GM19452 (cell line): ENCODE data around the gene ABCG4.
"Not testable (repeated sequence)": the region's sequence is repeated elsewhere in the genome, so short reads cannot be mapped to it uniquely, and the experiment has no call there.

Experiments used
- ATAC-seq: cut with Tn5 transposase; IDR thresholded peaks from one replicate; pipeline ENCODE4 v1.9.1; 2021; ENCODE audit not compliant: unreplicated experiment

Gene ABCG4

DNA sequence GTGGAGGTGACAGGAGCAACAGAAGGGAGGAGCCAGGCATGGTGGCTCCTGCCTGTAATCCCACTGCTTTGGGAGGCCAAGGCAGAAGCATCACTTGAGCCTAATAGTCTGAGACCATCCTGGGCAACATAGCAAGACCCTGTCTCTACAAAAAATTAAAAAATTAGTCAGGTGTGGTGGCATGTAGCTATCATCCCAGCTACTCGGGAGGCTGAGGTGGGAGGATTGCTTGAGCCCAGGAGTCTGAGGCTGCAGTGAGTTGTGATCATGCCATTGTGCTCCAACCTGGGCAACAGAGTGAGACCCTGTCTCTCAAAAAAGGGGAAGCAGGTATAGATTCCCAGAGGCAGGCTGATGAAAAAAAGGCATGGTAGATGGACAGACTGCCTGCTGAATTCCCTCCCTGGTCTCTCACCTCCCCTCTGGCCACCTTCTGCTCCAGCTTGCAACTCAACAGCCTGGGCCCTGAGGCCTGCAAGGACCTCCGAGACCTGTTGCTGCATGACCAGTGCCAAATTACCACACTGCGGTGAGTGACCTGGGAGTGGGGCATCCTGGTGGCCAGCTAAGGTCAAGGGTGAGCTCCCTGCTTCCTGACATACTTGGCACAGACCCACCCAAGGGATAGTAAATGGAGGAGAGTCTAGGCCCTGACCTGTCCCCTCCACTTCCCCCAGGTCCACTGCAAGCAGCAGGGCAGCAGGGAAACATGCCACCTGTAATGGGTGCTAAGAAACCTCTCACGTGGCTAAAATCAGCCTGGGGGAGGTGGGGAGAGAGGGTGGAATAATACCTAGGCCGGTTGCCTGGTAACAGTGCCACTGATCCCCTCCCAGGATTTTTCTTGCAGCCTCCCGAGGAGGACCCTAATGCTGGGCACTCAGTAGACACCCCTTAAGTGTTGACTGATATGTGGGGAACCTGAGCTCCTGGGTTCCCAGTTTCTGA is 32.2 kb downstream of the ABCG4 start:
- ATAC-seq: no peak

DNA sequence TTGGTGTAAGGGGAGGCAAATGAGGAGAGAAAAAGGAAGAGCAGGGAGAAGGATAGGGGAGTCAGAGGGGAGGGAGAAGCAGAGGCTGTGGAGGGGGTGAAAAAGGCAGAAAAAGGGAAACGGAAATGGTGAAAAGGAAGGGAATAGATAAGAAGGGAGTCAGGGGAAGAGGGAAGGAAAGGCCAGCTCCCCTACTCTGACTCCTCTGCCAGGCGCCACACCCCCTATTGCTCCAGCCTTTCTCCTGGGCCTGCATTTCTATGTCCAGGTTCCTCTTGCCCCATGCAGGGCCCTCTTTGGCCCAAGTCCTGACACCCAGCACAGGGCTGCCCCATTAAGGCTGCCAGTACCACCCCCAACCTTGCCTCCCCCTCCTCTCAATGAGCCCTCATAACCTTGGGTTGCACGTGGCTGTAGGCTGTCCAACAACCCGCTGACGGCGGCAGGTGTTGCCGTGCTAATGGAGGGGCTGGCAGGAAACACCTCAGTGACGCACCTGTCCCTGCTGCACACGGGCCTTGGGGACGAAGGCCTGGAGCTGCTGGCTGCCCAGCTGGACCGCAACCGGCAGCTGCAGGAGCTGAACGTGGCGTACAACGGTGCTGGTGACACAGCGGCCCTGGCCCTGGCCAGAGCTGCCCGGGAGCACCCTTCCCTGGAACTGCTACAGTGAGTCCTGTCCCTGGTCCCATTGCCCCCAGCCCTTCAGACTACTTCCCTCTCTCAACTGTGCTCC is 33.0 kb downstream of the ABCG4 start:
- no peak for ATAC-seq

DNA sequence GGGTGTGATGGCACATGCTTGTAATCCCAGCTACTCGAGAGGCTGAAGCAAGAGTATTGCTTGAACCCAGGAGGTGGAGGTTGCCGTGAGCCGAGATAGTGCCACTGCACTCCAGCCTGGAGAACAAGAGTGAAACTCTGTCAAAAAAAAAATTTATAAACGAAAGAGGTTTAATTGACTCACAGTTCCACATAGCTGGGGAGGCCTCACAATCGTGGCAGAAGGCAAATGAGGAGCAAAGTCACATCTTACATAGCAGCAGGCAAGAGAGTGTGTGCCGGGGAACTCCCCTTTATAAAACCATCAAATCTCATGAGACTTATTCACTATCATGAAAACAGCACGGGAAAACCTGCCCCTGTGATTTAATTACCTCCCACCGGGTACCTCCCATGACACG is 35.5 kb downstream of the ABCG4 start:
- not testable (repeated sequence) for ATAC-seq

DNA sequence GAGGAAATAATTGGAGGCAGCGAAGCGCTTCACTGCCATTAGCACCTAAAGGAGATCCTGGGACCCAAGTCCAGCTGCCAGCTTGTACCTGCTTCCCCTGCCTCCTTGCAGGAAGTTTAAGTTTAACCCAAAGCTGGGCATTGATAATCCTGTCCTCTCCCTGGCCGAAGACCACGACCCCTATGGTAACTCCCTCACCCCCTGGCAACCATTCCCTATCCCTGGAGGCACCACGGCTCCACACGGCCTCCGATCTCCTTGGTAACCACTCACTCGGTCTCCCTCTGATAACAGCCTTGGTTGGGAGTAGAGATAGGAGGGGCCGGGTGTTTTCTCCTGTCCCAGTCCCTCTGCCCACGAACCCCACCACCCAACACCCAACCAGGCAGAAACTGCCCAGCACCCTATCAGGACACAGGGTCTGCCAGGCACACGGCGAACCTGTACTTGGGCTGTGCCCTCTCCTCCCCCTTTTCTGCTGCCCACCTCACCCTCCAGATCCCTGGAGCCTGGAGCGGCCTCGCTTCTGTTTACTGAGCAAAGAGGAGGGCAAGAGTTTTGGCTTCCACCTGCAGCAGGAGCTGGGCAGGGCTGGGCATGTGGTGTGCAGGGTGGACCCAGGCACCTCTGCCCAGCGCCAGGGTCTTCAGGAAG is 37.3 kb downstream of the ABCG4 start:
- ATAC-seq: no peak

DNA sequence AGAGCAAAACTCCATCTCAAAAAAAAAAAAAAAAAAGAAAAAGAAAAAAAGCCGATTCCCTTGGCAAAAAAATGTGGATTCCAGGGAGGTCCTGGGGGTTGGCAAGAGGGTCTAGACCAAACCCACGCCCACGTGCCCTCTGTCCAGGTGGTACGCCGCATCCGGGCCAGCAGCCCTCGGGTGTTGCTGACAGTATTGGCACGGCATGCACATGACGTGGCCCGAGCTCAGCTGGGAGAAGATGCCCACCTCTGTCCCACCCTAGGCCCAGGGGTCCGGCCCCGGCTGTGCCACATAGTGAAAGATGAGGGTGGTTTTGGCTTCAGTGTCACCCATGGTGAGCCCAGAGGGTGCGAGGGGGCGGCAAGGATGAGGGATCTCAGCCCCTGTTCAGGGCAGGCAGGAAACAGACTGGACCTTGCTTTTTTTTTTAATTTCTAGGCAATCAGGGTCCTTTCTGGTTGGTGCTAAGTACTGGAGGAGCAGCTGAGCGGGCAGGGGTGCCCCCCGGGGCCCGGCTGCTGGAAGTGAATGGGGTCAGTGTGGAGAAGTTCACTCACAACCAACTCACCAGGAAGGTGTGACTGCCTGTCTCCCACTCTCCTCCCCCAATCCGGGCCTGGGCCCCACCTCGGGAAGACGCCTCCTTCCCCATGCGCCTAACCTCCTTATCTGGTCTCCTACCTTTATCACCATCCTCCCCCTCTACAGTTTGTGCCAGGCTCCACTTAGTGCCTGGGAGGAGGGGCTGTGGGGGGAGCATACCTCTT is 38.5 kb downstream of the ABCG4 start:
- no peak for ATAC-seq

DNA sequence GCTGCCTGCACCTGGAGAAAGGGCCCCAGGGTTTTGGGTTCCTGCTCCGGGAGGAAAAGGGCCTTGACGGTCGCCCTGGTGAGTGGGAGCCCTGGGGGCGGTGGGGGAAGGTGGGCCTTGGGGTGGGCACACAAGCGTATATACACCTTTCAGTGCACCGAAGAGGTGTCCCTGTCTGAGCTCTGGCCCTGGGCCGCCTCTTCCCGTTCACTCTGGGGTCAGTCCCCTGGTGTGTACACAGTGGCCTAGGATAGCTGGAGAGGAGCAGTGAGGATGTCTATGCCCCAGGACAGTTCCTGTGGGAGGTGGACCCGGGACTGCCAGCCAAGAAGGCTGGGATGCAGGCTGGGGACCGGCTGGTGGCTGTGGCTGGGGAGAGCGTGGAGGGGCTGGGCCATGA is 39.2 kb downstream of the ABCG4 start:
- ATAC-seq: no peak

DNA sequence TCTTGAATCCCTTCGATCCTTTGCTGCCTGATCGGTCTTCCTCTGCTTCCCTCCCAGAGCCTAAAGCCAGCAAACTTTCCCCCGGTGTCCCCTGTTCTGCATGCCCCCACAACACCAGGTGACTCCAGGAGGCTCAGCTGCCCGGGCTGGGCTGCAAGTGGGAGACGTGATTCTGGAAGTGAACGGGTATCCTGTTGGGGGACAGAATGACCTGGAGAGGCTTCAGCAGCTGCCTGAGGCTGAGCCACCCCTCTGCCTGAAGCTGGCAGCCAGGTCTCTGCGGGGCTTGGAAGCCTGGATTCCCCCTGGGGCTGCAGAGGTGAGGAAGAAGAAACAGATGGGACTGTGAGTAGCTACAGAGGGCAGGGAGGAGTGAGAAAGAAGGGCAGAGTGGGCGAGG is 40.0 kb downstream of the ABCG4 start:
- no peak for ATAC-seq

DNA sequence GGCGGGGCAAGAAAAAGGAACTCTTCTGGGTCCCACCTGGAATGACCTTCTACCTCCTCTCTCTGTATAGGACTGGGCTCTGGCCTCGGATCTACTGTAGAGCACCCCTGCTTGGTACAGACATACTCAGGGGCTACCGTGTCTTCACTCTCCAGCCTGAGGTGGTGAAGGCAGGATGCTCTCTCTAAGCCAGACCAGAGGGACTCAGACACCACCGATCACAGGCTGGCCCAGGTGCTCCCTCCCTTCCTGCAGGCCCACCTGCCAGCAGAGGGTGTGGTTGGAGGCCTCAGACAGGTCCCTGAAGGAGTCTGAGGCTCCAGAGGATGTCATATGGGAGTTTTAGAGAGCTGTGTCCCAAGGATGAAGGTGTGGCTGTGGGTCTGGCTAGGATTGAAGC is 40.5 kb downstream of the ABCG4 start:
- ATAC-seq: no peak

DNA sequence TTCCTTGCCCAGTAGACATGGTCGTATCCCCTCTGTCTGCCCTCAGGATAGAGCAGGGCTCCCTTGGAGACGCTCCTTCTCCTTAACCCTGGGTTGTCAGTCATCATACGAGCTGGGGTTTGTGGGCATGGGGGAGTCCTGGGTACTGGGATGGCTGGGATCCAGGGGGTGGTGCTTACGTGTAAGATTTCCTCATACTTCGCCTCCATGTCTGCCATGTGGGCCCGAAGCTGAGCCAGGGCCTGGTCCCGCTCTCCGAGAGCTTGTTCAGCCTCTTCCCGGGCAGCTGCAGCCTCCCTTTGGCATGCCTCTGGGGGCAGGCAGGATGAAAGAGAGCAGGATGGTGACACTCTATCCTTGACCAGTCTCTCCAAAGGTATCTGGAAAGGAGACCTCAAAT is 41.7 kb downstream of the ABCG4 start:
- no peak for ATAC-seq

DNA sequence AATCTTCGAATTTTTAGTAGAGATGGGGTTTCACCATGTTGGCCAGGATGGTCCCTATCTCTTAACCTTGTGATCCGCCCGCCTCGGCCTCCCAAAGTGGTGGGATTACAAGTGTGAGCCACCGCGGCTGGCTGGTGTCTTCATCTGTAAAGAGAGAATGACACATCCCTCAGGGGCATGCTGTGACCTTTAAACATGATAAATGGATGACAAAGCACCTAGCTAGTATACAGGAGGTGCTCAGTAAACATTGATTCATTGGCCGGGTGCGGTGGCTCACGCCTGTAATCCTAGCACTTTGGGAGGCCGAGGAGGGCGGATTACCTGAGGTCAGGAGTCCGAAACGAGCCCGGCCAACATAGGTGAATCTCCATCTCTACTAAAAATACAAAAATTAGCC is 42.4 kb downstream of the ABCG4 start:
- not testable (repeated sequence) for ATAC-seq

DNA sequence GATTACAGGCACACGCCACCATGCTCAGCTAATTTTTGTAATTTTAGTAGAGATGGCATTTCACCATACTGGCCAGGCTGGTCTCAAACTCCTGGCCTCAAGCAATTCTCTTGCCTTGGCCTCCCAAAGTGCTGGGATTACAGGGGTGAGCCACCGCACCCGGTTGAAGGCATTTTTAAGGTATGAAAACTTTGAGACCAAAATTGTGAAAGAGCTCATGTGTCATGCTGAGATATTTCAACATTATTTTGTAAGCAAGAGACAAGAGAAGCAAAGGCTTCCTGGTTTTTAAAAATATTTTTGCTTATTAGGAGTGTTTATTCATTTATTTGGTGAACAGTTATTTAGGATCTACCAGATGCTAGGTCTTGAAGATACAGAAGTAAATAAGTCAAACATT is 43.3 kb downstream of the ABCG4 start:
- ATAC-seq: no peak

DNA sequence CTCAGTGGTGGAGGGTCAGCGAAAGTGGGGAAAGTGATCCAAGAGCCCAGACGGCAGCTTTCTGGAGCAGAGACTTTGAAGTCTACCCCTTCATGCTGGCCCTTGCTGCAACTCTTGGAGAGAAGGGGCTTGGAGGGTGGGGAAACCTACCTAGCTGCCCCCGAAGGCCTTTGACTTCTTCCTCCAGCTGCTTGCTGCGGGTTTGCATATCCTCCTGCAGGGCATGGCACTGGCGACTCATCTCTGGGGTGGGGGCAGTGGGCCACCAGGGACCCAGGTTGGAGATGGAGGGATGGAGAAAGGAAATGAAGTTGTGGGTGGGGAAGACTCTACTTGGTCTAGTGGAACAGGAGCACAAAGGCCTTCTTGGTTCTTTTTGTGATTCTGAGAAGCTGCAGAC is 44.1 kb downstream of the ABCG4 start:
- no peak for ATAC-seq

DNA sequence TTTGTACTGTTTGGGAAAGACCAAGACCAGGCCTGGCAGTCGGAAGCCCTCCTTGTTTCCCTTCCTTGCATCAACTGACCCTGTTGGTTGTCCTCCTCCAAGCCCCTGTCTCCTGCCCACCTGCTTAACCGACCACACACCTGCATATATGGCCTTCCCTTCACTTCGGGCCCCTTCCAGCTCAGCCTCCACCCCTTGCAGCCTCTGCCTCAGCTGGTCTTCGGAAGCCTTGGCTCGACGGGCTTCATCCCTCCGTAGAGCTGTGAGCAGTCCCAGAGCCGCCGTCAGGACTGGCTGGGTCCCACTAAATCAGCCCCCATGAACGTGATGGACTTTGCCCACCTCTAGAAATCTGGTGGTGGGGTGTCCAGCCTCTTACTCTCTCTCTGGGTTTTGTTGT is 44.8 kb downstream of the ABCG4 start:
- ATAC-seq: no peak

DNA sequence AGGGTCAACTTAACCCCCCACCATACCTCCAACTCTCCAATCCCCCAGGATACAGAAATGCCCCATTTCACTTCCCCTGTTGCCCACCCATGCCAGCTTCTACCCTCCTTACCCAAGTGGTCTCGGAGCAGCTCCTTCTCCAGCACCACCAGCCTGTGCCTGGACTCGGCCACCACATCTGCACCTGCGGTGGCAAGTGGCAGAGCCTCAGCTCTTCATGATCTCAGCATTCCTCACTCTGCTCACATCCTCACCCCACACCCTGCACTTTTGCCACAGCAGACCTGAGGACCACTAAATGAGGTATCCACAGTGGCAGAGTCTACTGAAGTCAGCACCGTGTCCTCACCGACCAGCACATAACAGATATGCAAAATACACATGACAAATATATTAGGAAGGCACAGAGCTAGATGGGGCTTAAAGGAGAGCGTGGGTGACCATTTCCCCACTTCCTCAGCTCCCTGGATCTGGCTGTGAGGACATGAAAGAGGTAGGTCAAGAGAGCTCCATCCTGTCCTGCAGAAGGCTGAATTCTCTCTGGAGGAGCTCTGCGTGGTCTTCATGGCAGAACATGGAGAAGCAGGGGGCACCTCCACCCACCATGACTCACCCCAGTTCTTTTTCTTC is 46.1 kb downstream of the ABCG4 start:
- ATAC-seq: no peak

DNA sequence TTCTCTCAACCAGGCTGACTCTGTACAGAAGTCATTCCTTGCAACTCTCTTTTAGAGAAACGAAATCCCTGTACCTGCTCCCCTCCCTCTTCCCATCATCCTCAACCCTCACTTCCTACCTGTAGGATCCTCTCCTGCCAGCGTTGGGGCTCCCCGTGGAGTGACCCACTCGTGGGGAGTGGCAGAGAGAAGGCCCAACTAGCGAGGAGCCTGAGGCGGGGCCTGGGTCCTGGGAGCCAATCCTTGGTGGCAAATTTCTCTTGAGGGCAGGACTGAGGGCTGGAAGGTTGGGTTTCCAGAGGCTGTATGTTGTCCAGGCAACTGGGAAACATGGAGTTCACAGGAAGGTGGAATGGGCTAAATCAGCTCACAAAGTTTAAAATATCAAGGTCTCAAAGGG is 46.8 kb downstream of the ABCG4 start:
- no peak for ATAC-seq

DNA sequence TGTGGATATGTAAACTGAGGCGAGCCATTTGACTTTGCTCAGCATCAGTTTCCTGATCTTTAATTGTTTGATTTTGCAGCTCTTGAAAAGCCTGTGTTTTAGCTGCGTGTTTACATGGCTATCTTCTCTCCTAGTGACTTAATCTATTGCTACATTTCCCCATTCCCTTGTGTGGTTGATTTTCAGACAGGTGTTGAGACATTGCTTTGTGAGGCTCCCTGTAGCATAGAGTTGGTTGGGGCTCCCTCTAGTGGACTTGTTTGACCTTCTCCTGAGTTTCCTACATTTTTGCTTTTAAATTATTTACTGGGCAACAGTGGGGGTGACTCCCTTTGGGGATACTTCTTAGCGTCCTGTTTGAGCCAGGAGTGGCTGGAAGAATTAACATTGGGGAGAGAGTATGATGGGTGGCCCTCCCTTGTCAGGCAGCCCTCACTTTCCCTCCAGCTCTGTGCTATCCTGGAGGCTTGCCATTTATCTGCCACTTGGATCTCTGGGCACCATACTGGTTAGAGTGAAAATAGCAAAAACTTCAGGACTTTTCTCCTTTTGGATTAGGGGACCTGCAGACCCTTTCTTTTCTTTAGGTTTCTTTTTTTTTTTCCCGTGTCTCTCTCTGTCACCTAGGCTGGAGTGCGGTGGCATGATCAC is 48.1 kb downstream of the ABCG4 start:
- peak; percentile 61 for ATAC-seq

DNA sequence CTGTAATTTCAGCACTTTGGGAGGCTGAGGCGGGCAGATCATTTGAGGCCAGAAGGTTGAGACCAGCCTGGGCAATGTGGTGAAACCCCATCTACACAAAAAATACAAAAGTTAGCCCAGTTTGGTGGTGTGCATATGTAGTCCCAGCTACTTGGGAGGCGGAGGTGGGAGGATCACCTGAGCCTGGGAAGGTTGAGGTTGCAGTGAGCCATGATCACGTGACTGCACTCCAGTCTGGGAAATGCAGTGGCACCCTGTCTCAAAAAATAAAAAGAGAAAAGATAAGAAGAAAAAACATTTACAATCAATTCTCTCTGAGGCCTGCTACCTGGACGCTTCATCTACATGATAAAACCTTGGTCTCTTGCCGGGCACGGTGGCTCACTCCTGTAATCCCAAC is 50.1 kb downstream of the ABCG4 start:
- ATAC-seq: no peak

DNA sequence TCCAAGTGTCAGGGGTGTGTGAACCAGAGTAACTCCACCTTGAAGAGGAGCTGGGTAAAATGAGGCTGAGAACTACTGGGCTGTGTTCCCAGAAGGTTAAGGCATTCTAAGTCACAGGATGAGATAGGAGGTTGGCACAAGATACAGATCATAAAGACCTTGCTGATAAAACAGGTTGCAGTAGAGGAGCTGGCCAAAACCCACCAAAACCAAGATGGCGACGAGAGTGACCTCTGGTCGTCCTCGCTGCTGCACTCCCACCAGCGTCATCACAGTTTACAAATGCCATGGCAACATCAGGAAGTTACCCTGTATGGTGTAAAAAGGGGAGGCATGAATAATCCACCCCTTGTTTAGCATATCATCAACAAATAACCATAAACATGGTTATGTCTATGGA is 52.4 kb downstream of the ABCG4 start:
- ATAC-seq: not testable (repeated sequence)

DNA sequence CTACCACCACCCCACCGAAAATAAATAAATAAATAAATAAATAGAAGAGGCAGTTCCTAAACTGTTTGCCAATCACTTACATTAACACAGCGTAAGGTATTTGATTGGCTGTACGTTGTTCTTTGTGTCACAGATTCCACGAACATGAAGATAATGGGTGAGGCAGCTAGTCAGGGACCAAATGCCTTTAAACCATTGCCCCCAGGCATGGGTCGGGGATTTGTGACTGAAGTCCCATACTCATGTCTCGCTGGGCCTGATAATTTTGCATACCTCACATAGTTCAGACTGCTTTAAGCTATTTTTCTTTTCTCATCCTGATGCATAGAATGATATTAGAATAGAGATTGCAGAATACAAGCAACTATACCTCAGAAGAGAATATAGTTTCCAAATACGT is 53.7 kb downstream of the ABCG4 start:
- ATAC-seq: no peak

DNA sequence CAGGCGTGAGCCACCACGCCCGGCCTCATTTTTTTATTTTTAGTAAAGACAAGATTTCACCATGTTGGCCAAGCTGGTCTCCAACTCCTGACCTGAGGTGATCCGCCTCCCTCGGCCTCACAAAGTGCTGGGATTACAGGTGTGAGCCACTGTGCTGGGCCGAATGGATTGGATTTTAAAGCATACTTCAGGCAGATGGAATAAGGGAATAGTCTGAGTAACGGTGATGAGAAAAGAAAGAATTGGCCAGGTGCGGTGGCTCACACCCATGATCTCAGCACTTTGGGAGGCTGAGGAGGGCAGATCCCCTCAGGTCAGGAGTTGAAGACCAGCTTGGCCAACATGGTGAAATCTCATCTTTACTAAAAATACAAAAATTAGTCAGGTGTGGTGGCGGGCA is 55.2 kb downstream of the ABCG4 start:
- no peak for ATAC-seq
